Hepatocyte (in vitro differentiated cells): ENCODE data around the gene PITX1. TPM values are rescaled to one million over a fixed set of nuclear protein-coding genes. Genes with fewer than 3 reads are reported as not detected.

Source experiments
- DNase-seq: peaks from one replicate; pipeline ENCODE4 v3.0.0-alpha.2; 2016; ENCODE audit warnings: low spot score
- H2AFZ ChIP-seq: fragments of 200-600 bp; sonication (generic); 2 replicates; pipeline ENCODE4 v1.6.0; 2016; ENCODE audit warnings: antibody characterized with exemption, mild to moderate bottlenecking
- H3K27ac ChIP-seq: fragments of 200-600 bp; sonication (generic); 2 replicates; pipeline ENCODE4 v1.5.1; 2016; ENCODE audit warnings: mild to moderate bottlenecking
- H3K27me3 ChIP-seq: fragments of 200-600 bp; sonication (generic); 2 replicates; pipeline ENCODE4 v1.6.1; 2016
- H3K36me3 ChIP-seq: fragments of 200-600 bp; sonication (generic); replicated peaks from 2 replicates; pipeline ENCODE4 v1.5.1; 2016; ENCODE audit warnings: low read depth; ENCODE audit not compliant: insufficient read depth
- H3K4me1 ChIP-seq: fragments of 200-600 bp; sonication (generic); 2 replicates; pipeline ENCODE4 v1.5.1; 2016; ENCODE audit warnings: mild to moderate bottlenecking, moderate library complexity; ENCODE audit not compliant: insufficient read depth
- H3K4me2 ChIP-seq: fragments of 200-600 bp; sonication (generic); 2 replicates; pipeline ENCODE4 v1.6.0; 2016
- H3K4me3 ChIP-seq: fragments of 200-600 bp; sonication (generic); 2 replicates; pipeline ENCODE4 v1.5.1; 2016; ENCODE audit warnings: mild to moderate bottlenecking
- H3K79me2 ChIP-seq: fragments of 200-600 bp; sonication (generic); 2 replicates; pipeline ENCODE4 v1.6.0; 2017; ENCODE audit warnings: mild to moderate bottlenecking
- H3K9me2 ChIP-seq: fragments of 200-600 bp; sonication (generic); replicated peaks from 2 replicates; pipeline ENCODE4 v1.6.0; 2017; ENCODE audit warnings: mild to moderate bottlenecking; ENCODE audit not compliant: insufficient read depth
- H3K9me3 ChIP-seq: fragments of 200-600 bp; sonication (generic); 2 replicates; pipeline ENCODE4 v1.5.1; 2016; ENCODE audit warnings: low read depth, mild to moderate bottlenecking
- H4K20me1 ChIP-seq: fragments of 200-600 bp; sonication (generic); 2 replicates; pipeline ENCODE4 v1.6.0; 2016; ENCODE audit warnings: mild to moderate bottlenecking; ENCODE audit not compliant: insufficient read depth, poor library complexity, severe bottlenecking
- CTCF ChIP-seq: fragments of 200-600 bp; sonication (generic); IDR thresholded peaks from 2 replicates; pipeline ENCODE4 v1.5.1; 2016; ENCODE audit warnings: antibody characterized with exemption, mild to moderate bottlenecking; ENCODE audit not compliant: poor library complexity
- EZH2 ChIP-seq: fragments of 200-600 bp; sonication (generic); IDR thresholded peaks from 2 replicates; pipeline ENCODE4 v1.6.1; 2016; ENCODE audit warnings: antibody characterized with exemption, mild to moderate bottlenecking, borderline replicate concordance
- EZH2phosphoT487 ChIP-seq: fragments of 200-600 bp; sonication (generic); IDR thresholded peaks from one replicate; pipeline ENCODE4 v1.6.1; 2018; ENCODE audit warnings: antibody characterized with exemption, mild to moderate bottlenecking, low read depth, moderate library complexity; ENCODE audit not compliant: unreplicated experiment, severe bottlenecking
- WGBS: methylation state at CpG from one replicate; pipeline ENCODE4 v1.1.6; 2016; ENCODE audit warnings: low lambda C conversion rate; ENCODE audit errors: missing lambda C conversion rate; 5-methylcytosine and 5-hydroxymethylcytosine counted together
- polyA plus RNA-seq: library from polyadenylated mRNA; unstranded; fragments of >200 nt; fragmentation: Nextera tagmentation; extraction: Ambion mirVana; gene quantifications from 2 replicates; pipeline ENCODE4 v1.2.1, GENCODE V29; 2016
- total RNA-seq: library from RNA; depleted of rRNA; stranded (reverse); fragments of >200 nt; gene quantifications from 2 replicates; pipeline ENCODE4 v1.2.3, GENCODE V29; 2014

The PITX1 gene
- total and polyA plus RNA-seq, 2 experiments from 2014 or later, result 64.9 to 141 TPM

- no peak overlapping the region for H3K27ac ChIP-seq
- no peak for DNase-seq
- H3K9me2 ChIP-seq, result no peaks in the 10 kb centered on the region
- no peaks in the 10 kb centered on the region for H4K20me1 ChIP-seq
- H3K4me3 ChIP-seq, result no peak overlapping the region
- H3K36me3 ChIP-seq, result no peaks in the 10 kb centered on the region
- no peaks in the 10 kb centered on the region for H3K79me2 ChIP-seq
- no peaks in the 10 kb centered on the region for H3K4me1 ChIP-seq
- TF ChIP-seq EZH2 (no peak), CTCF (no peak)
- WGBS, result 91% methylated on average over 4 of the region's 4 CpGs
- no peaks in the 10 kb centered on the region for H3K27me3 ChIP-seq
- H3K9me3 ChIP-seq, result no peaks in the 10 kb centered on the region
- no peak overlapping the region for H2AFZ ChIP-seq
- H3K4me2 ChIP-seq, result no peak overlapping the region
Measured at GRCh38 chr5:135064235-135064570, 30.2 kb upstream of the PITX1 start.

- no peaks in the 10 kb centered on the region for H3K79me2 ChIP-seq
- H3K36me3 ChIP-seq, result no peaks in the 10 kb centered on the region
- no peak for TF ChIP-seq CTCF
- no peak for TF ChIP-seq EZH2phosphoT487
- TF ChIP-seq EZH2, result no peak
- H3K9me2 ChIP-seq, result no peaks in the 10 kb centered on the region
- no peak overlapping the region for H3K4me3 ChIP-seq
- H2AFZ ChIP-seq, result no peak overlapping the region
- DNase-seq, result no peak
- no peaks in the 10 kb centered on the region for H3K27me3 ChIP-seq
- no peak overlapping the region for H3K4me2 ChIP-seq
- no peak overlapping the region for H3K27ac ChIP-seq
- H4K20me1 ChIP-seq, result no peaks in the 10 kb centered on the region
- 72% methylated on average over 14 of the region's 14 CpGs for WGBS
- no peaks in the 10 kb centered on the region for H3K9me3 ChIP-seq
- H3K4me1 ChIP-seq, result no peaks in the 10 kb centered on the region
Measured at GRCh38 chr5:135063511-135064234, 29.6 kb upstream of the PITX1 start.

- TF ChIP-seq EZH2phosphoT487 (no peak), CTCF (no peak), EZH2 (no peak)
- WGBS, result 97% methylated on average over 8 of the region's 8 CpGs
- Histone ChIP-seq H3K9me2 (no peaks in the 10 kb centered on the region), H2AFZ (no peak overlapping the region), H3K27ac (no peak overlapping the region), H3K4me1 (no peaks in the 10 kb centered on the region), H4K20me1 (no peaks in the 10 kb centered on the region), H3K79me2 (no peaks in the 10 kb centered on the region), H3K4me3 (no peak overlapping the region), H3K27me3 (no peaks in the 10 kb centered on the region), H3K36me3 (no peaks in the 10 kb centered on the region), H3K4me2 (no peak overlapping the region), H3K9me3 (no peaks in the 10 kb centered on the region)
- DNase-seq, result no peak
Measured at GRCh38 chr5:135063056-135063445, 29.0 kb upstream of the PITX1 start.
